GM19328 (cell line): ENCODE results near the gene NNT.
"Not testable (repeated sequence)": the region's sequence is repeated elsewhere in the genome, so short reads cannot be mapped to it uniquely, and the experiment has no call there.

Experiments used
- ATAC-seq: cut with Tn5 transposase; IDR thresholded peaks from one replicate; pipeline ENCODE4 v1.9.1; 2021; ENCODE audit warnings: mild to moderate bottlenecking, moderate library complexity; ENCODE audit not compliant: unreplicated experiment

NNT gene

DNA sequence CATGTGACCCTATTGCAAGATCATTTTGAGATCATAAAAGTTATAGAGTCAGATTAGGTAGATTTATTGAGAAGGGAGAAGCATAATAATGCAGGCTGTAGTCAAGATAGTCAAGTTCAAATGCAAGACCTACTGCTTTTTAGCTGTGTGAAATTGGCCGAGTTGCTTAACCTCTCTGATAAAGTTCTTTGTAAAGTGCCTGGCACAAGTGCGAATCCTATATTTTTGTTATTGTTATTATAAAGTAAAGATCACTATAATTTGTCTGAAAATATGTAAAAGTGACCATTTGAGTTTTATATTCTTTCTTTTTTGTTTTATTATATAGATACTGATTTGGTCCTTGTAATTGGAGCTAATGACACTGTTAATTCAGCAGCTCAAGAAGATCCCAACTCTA lies 99.3 kb downstream of the NNT start:
- ATAC-seq = no peak

DNA sequence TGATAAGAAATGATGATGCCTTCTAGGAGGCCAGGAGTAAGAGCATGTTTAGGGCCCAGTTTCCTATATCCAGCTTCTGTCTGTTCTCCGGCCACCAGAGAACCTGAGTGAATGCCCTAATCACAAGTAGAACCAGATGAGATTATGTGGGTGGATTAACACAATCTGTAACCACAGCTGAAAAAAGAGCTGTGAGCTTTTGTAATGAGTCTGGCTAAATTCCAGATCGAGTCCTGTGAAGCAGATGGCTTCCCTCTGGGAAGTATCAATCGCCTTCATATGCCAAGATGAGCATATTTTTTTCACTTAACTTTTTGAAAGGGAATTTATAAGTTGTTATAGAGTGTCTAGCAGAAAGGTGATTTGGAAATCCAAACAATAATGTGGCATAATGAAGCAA lies 99.8 kb downstream of the NNT start:
- ATAC-seq = no peak

GRCh38 chr5:43704243-43704642 lies 101.3 kb downstream of the NNT start:
- no peak for ATAC-seq

DNA sequence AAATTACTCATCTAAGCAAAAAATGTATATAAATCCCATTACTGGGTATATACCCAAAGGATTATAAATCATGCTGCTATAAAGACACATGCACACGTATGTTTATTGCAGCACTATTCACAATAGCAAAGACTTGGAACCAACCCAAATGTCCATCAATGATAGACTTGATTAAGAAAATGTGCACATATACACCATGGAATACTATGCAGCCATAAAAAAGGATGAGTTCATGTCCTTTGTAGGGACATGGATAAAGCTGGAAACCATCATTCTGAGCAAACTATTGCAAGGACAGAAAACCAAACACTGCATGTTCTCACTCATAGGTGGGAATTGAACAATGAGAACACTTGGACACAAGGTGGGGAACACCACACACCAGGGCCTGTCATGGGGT lies 103.6 kb downstream of the NNT start:
- ATAC-seq = not testable (repeated sequence)

DNA sequence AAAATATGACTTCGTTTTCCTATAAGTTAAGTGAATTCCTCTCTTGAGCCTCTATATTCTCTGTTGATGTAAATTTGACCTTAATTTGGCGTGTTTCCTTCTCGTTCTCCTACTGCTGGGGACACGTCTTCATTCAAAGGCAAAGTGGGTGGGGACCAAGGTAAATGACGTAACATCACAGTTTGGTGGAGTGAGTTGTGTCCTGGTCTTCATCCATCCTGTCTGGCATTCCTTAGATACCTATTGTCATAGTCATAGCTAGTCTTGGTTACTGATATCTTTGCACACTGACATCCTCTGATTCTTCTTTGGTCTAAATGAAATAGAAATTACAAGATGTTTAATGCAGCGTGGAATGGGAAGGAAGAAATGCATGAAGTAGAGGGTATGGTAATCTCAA lies 108.5 kb downstream of the NNT start:
- ATAC-seq = no peak

DNA sequence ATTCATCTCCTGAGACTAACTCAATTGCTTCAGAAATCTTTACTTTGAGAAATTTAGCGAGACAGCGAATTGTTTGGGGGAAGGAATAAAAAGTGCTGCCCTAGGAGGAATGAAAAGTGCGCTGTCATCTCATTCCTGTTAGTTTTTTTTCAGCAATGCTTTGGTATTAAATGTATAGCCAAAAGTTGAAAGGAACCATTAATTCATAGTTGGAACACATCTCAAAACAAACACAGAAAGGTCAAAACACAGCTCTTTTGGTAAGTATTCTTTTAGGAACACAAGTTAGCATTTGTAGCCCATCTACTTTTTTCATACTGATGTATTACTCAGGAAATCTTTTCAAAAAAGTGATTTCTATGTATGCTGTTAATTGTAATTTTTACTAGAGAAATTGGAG lies 109.1 kb downstream of the NNT start:
- no peak for ATAC-seq

DNA sequence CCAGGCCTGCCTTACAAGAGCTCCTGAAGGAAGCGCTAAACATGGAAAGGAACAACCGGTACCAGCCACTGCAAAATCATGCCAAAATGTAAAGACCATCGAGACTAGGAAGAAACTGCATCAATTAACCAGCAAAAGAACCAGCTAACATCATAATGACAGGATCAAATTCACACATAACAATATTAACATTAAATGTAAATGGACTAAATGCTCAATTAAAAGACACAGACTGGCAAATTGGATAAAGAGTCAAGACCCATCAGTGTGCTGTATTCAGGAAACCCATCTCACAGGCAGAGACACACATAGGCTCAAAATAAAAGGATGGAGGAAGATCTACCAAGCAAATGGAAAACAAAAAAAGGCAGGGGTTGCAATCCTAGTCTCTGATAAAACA lies 116.8 kb downstream of the NNT start:
- not testable (repeated sequence) for ATAC-seq

DNA sequence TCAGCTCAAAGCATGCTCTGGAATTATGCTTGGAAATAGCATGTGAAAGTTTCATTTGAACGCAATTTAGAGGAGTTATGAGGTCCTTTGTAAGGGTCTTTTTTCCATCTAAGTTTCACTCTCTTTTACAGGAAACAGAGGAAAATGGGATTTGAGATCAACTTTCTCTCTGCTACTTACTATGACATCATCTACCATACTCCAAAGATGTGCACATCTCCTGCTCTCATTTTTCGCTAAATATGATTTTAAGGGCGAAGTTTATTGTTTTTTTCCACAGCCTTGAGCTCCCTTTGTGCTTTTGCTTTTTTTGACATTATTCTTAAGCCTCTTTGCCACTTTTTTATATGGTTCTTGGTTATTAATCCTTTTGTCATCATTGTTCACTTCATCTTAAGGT lies 125.6 kb downstream of the NNT start:
- ATAC-seq = no peak

DNA sequence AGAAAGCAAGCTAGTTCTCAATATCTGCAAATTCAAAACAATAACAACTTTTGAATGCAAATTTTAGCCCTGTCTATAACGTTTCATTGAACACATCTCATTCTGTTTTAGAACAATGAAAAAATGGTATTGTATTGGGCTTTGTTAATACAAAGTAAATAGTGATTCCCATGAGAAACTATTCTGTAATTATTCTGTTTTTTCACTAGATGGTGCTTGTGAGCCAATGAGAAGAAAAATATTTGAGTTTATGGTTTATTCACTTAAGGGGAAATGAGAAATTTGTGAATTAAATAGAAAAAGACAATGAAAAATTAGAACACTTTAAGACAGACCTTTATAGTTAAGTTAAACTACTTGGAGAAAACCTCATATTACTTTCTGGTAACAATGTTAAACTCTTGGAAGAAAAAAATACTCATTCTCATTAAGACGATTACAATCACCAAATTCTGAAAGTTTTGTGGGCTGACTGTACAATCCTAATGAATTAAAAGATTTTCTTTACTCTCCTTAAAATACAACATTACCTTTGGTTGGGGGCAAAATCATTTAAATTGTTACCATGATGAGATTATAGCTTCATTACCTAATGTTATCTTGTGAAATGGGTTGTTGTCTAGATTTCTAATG lies 127.0 kb downstream of the NNT start:
- ATAC-seq = no peak

GRCh38 chr5:43730832-43731342 lies 127.9 kb downstream of the NNT start:
- no peak for ATAC-seq

GRCh38 chr5:43731573-43731972 lies 128.6 kb downstream of the NNT start:
- no peak for ATAC-seq

DNA sequence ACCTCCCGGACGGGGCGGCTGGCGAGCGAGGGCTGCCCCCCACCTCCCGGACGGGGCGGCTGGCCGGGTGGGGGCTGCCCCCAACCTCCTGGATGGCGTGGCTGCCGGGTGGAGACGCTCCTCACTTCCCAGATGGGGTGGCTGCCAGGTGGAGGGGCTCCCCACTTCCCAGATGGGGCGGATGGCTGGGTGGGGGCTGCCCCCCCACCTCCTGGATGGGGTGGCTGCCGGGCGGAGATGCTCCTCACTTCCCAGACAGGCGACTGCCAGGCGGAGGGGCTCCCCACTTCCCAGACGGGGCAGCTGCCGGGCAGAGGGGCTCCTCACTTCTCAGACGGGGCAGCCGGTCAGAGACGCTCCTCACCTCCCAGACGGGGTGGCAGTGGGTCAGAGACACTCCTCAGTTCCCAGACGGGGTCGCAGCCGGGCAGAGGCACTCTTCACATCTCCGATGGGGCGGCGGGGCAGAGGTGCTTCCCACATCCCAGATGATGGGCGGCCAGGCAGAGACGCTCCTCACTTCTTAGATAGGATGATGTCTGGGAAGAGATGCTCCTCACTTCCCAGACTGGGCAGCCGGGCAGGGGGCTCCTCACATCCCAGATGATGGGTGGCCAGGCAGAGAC lies 143.1 kb downstream of the NNT start:
- not testable (repeated sequence) for ATAC-seq

DNA sequence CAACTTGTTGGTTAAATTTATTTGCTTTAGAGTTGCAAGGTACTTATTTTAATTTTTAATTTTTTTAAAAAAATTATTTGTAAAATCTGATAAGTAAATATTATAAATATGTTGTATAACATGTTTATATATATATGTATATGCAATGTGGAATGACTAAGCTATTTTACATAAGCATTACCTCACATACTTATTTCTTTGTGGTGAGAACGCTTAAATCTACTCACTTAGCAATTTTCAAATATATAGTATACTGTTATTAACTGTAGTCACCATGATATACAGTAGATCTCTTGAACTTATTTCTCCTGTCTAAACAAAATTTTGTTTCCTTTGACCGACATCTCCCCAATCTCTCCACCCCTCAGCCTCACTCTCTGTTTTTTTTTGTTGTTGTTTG lies 147.8 kb downstream of the NNT start:
- ATAC-seq = no peak

GRCh38 chr5:43753069-43753468 lies 150.1 kb downstream of the NNT start:
- ATAC-seq = no peak
